Measurements from ENCODE around the gene FRAT2.

GRCh38 chr10:97371696-97372095, 37.2 kb upstream of the FRAT2 start:
- TF ChIP-seq SREBF2 (IDR thresholded peaks at IDR 0.05; ENCODE audit: low read length): no peak
- no peak for TF ChIP-seq NRF1 (conservative IDR thresholded peaks at IDR 0.05; ENCODE audit: low read depth, low read length)
- no peak for TF ChIP-seq CTCF (IDR thresholded peaks at IDR 0.05 in 2 of 3, conservative IDR thresholded peaks at IDR 0.05 in 1 of 3; ENCODE audit: control insufficient read depth in 2 of 3, extremely low read depth in 1 of 3, insufficient read depth in 1 of 3, low read depth in 3 of 3, low read length in 3 of 3)
- TF ChIP-seq CBX3 (IDR thresholded peaks at IDR 0.05; ENCODE audit: borderline replicate concordance, low read depth): no peak
- TF ChIP-seq SRF (IDR thresholded peaks at IDR 0.05; ENCODE audit: low read depth in 2 of 2, low read length in 2 of 2): no peak
- TF ChIP-seq YY1 (IDR thresholded peaks at IDR 0.05; ENCODE audit: low read depth, low read length): no peak
- TF ChIP-seq ATF3 (IDR thresholded peaks at IDR 0.05; ENCODE audit: borderline replicate concordance, extremely low read depth, low read depth, low read length): no peak
